NCI-H1092 treated with DMSO at 0.1 percent for 48 hours (cell line): ENCODE results near the gene OR7D4.
"Not testable (repeated sequence)": the region's sequence is repeated elsewhere in the genome, so short reads cannot be mapped to it uniquely, and the experiment has no call there.

Experiments
- DNase-seq: peaks from one replicate; lab custom pipeline; 2025; lab: John Stamatoyannopoulos, UW

The OR7D4 gene

DNA sequence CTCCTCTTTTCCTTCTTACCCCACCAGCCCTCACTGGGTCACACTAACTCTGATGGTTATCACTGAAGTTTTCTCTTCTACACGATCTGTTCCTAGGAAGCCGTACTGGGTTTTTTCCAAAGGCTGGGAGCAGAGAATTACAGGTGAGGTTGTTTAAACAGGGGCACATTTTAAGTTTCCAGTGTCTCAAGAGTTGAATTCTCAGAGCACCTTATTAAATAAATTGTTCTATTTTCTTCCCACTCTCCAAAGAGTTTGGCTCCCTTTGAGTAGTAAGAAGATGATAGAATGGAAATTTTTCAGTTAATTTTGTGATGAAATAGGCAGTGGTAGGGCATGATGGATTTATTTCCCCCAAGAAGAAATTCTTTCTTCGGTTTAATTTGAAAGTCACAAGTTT lies at the start of gene OR7D4:
TSS of gene OR7D4 (minus strand) at position 101 of the 400 bp plus-strand sequence. CDS start 4,752 bp downstream, outside the sequence.
- no peak for DNase-seq

DNA sequence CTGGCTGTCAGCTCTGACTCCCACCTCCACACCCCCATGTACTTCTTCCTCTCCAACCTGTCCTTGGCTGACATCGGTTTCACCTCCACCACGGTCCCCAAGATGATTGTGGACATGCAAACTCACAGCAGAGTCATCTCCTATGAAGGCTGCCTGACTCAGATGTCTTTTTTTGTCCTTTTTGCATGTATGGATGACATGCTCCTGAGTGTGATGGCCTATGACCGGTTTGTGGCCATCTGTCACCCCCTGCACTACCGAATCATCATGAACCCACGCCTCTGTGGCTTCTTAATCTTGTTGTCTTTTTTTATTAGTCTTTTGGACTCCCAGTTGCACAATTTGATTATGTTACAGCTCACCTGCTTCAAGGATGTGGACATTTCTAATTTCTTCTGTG lies 31.8 kb upstream of the OR7D4 start:
- no peak for DNase-seq

DNA sequence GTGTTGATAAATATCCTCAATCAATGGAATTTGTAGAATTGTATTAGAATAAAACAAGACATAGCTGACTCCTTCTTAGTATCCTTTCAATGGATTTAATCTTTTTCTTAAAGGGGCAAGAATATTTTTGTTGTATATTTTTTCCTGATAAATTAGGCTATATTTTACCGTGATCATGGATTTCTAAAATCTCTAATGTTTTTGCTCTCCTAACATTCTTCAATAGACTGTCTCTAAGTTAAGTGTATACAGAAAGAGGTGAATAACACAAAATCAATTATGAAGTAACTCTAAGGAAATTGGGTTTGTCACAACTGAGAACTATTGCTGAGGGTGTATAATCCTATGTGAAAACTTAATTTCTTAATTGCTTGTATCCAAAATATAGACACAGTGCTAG lies 31.2 kb upstream of the OR7D4 start, which contains the start of gene OR7E24:
TSS of gene OR7E24 (plus strand) at position 301 of the 400 bp plus-strand sequence. CDS start 114 bp downstream, outside the sequence.
- DNase-seq = no peak

DNA sequence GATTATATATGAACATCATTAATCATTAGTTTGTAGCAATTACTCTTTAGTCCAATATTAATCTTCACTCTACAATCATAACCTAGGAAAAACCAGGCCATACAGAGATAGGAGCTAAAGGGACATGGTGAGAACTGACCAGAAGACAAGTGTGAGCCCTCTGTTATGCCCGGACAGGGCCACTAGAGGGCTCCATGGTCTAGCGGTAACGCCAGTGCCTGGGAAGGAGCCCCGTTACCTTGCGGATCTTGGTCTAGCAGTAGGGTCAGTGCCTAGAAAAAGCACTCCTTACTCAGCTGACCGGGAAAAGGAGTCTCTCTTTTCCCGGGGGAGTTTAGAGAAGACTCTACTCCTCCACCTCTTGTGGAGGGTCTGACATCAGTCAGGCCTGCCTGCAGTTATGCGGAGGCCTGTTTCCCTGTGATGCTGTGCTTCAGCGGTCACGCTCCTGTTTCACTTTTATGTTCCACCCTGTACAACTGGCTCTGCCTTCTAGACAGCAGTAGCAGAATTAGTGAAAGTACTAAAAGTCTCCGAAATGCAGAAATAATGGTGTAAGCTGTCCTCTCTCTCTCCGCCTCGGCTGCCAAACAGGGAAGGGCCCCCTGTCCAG lies 13.8 kb downstream of the OR7D4 start:
- DNase-seq = peak; percentile 40

DNA sequence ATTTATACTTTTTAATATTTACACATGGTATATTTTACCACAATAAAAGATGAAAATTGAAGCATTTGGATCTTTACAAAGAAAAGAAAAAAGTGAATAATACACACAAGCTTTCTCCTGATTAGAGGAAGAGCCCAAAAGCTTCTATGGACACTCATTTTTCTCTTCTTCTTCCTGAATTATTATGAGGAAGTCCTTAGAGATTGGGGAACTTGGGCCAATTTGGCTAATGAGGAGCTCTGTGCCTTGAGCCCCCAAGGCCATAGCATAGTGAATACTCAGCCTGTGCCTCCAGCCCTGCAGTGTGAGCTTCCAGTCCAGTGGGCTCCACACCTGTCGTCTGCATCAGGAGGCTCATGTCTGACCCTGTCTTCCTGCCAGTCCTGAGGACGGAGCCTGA lies 21.3 kb downstream of the OR7D4 start:
- not testable (repeated sequence) for DNase-seq

DNA sequence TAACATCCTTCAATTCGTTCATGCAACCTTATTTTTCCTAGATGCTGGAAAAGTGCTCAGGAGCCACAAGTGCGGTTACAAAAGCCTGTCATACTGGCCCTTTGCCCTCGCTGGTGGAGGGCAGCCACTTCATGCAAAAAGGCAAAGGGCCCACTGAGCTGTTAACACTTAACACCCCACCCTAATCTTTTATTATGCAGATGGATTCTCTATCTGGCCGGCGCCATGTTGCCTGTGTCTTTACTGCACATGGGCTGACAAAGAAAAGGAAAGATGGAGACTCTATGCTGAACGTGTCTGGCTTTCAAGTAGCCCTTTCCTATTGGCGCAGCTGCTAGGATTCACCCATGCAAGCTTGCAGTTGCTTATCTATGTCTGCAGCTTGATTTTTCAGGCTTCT lies 29.9 kb downstream of the OR7D4 start:
- no peak for DNase-seq

DNA sequence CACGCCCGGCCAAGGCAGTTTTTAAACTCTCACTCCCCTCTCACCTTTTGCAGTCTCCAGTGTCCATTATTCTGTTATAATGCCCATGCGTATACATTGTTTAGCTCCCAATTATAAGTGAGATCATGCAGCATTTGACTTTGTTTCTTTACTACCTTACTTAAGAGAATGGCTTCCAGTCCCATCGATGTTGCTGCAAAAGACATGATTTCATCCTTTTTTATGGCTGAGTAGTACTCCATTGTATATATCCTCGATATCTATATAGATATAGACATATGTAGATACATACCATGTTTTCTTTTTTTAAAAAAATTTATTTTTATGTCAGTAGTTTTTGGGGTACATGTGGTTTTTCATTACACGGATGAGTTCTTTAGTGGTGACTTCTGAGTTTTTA lies 32.2 kb downstream of the OR7D4 start:
- no peak for DNase-seq

DNA sequence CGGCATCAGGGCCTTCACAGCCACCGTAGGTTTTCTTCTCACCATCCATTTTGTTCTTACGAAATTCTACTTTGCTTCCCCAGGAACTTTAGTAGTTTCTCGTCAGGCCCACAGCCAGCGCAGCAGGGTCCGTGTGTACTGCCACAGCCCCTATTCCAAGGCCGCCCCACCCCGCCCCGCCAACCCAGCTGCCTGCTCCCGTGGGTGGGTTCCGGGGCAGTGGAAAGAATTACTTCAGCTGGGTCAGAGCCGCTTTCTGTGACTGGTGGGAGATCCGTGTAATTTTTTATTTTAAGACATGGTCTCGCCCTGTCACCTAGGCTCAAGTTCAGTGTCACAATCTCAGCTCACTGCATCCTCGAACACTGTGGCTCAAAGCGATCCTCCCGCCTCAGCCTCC lies 36.4 kb downstream of the OR7D4 start:
- no peak for DNase-seq

DNA sequence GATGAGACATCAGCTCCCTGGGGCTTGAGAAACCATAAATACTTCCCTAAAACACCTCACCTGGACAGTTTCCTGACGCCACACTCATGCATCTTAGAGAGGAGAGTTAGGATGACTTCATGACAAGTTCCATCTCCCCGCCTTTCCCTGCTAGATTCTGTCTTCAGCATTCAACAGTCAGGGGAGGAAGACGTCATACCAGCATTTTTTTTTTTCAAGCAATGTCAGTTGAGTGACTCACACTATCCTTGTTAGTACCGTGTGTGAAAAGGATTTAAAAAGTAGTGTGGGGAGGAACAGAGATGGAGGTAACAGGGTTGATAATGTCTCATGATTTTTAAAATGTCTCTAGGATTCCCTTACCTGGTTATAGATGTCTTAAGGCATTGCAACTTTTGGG lies 40.5 kb downstream of the OR7D4 start, which contains the start of gene OR7D2:
TSS of gene OR7D2 (plus strand) at position 79 of the 400 bp plus-strand sequence. CDS start 6,803 bp downstream, outside the sequence.
- DNase-seq = no peak

DNA sequence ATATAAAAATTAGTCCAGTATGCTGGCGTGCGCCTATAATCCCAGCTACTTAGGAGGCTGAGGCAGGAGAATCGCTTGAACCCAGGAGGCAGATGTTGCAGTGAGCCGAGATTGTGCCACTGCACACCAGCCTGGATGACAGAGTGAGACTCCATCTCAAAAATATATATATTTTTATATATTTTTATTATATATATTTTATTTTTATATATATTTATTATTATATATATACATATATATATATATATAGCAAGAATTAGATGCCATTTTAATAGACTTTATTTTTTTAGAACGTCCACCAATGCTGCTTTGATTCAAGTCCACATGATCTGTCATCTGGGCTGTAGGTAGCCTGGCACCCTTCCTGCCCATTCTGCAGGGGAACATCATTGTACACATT lies 44.1 kb downstream of the OR7D4 start:
- DNase-seq = no peak

DNA sequence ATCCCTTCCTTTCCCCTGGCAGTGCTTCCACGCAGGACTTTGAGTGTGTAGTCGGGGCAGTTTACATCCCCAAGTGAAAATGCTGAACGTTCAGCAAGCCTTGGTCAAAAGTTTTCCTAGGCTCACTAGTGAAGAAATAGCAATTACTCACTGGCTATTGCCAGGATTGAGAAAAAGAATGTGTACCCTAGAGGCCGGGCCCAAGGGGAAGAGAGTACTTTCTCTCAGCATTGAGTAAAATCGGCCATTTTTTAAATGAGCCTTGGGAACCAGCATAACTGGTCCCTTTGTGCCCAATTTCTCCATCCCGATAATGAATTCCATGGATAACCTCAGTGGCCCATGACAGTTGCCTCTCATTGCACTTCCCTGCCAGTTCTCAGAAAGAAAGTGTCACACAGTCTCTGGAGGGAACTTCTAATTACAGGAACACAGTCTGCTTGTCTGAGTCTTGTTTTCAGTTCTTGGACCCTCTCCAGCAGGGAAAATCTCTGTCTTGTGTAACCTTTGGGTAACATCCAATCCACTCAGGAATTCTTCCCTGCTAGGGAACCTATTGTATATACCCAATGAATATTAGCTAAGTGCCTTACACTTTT lies 47.9 kb downstream of the OR7D4 start:
- DNase-seq = no peak

DNA sequence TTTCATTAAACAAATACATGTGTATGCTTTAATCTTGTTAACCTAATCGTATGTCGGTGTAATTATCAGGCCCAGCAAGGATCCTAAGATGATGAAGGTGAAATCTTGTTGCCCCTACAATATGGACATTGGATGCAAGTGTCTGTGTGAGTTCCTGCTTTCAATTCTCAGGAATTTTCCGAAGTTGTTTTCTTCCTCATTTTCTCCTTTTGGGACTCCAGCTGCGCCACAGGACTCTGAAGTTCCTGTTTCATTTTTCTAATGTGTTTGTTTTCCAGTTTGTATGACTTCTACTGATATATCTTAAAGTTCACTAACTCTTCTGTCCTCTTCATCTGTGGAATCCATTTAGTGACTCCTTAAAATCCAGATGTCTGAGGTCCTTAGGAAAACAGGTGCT lies 52.5 kb downstream of the OR7D4 start:
- DNase-seq = no peak

DNA sequence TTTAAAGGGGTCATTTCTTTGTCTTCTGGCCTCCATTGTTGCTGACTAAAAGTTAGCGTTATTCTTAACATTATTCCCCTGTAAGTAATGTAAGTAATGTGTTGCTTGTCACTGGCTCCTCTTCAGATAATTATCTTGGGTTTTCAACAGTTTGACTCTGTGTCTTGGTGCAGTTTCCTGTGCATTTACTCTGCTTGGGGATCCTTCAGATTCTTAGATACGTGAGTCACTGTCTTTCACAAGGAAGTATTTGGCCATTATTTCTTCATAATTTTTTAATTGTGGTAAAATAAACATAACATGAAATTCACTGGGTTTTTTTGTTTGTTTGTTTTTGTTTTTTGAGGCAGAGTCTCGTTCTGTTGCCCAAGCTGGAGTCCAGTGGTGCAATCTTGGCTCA lies 54.1 kb downstream of the OR7D4 start:
- no peak for DNase-seq

DNA sequence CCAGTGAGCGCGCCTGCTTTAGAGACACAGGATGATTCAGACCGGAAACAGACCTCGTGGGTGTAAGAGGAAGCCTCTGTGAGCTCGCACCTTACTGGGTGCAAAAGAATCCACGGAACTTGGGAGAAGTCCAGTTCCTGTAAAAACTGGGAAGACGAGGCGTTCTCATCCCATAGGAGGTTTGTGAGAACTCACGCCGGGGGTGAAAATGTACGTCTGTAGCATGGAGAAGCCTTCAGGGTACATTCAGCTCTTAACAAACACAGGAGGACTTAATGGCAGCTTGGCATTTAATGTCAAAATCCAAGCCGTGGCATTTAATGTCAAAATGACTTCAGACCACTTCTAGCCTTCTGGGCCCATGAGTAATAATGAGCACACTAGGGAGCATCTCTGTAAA lies 58.0 kb downstream of the OR7D4 start:
- DNase-seq = no peak
